Measurements from ENCODE around the gene PLRG1. TPM values are rescaled to one million over a fixed set of nuclear protein-coding genes. Genes with fewer than 3 reads are reported as not detected.

The PLRG1 gene
- total and polyA plus RNA-seq, 4 donors: 47.0 to 62.6 (median 60.6) TPM

DNA sequence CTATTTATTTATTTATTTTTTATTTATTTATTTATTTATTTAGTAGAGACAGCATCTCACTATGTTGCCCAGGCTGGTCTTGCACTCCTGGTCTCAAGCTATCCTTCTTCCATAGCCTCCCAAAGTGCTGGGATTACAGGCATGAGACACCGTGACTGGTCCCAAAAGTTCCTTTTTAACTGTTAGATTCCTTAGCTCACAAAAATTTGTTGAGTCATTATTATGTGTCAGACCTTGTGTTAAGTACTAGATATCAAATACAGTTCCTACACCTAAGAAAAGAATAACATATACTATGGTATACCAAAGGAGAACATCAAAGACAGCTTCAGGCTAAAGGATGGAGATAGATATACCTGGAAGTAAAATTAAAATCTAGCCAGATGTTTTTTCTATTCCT, 28.7 kb upstream of the PLRG1 start:
- H3K4me1 ChIP-seq (ENCODE audit: control insufficient read depth in 5 of 5, insufficient read depth in 5 of 5, low read length in 5 of 5): no peaks in the 10 kb centered on the region
- no peak for ATAC-seq (ENCODE audit: insufficient read depth, low FRiP score)
- H3K27ac ChIP-seq (ENCODE audit: low read depth in 1 of 2, low read length in 1 of 2): no peak overlapping the region
- no peak overlapping the region for H3K9ac ChIP-seq (ENCODE audit: insufficient read depth in 1 of 2, low read length in 2 of 2)
- H3K4me3 ChIP-seq: no peak overlapping the region
- no peak for TF ChIP-seq CTCF (IDR thresholded peaks at IDR 0.05; ENCODE audit: control extremely low read depth, extremely low read depth)
- no peaks in the 10 kb centered on the region for H3K9me3 ChIP-seq (ENCODE audit: control insufficient read depth in 4 of 4, insufficient read depth in 3 of 4, low read length in 3 of 4)
- no peaks in the 10 kb centered on the region for H3K27me3 ChIP-seq (ENCODE audit: control insufficient read depth in 3 of 3, insufficient read depth in 3 of 3, low read length in 2 of 3)
- H3K36me3 ChIP-seq (ENCODE audit: control insufficient read depth in 4 of 4, insufficient read depth in 4 of 4, low read length in 4 of 4): no peaks in the 10 kb centered on the region
- no peak for DNase-seq
- 53 to 58% methylated on average over 1 of the region's 1 CpG for WGBS, 2 donors

GRCh38 chr4:154577324-154577723, 27.1 kb upstream of the PLRG1 start:
- no peak for ATAC-seq (ENCODE audit: insufficient read depth, low FRiP score)
- H3K9me3 ChIP-seq (ENCODE audit: control insufficient read depth in 4 of 4, insufficient read depth in 3 of 4, low read length in 3 of 4): no peaks in the 10 kb centered on the region

DNA sequence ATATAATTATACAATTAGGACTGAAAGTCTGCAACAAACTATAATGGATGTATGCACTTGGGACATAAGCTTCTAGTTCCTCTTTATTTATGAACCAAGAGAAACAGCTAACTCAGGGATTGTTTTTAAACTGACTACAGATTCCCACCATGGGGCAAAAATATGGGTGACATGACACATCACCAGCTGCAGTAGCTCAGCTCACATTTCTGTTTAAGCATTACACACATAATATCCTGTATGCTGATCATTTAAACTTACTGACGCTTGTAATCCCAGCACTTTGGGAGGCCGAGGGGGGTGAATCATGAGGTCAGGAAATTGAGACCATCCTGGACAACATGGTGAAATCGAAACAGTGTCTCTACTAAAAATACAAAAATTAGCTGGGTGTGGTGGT, 24.1 kb upstream of the PLRG1 start:
- no peaks in the 10 kb centered on the region for H3K9me3 ChIP-seq (ENCODE audit: control insufficient read depth in 4 of 4, insufficient read depth in 3 of 4, low read length in 3 of 4)
- H3K36me3 ChIP-seq (ENCODE audit: control insufficient read depth in 4 of 4, insufficient read depth in 4 of 4, low read length in 4 of 4): no peaks in the 10 kb centered on the region
- no peak for TF ChIP-seq CTCF (IDR thresholded peaks at IDR 0.05; ENCODE audit: control extremely low read depth, extremely low read depth)
- WGBS, 2 donors: 75 to 77% methylated on average over 3 of the region's 3 CpGs
- no peak for ATAC-seq (ENCODE audit: insufficient read depth, low FRiP score)
- no peak overlapping the region for H3K9ac ChIP-seq (ENCODE audit: insufficient read depth in 1 of 2, low read length in 2 of 2)
- H3K4me1 ChIP-seq (ENCODE audit: control insufficient read depth in 5 of 5, insufficient read depth in 5 of 5, low read length in 5 of 5): no peaks in the 10 kb centered on the region
- no peak overlapping the region for H3K27ac ChIP-seq (ENCODE audit: low read depth in 1 of 2, low read length in 1 of 2)
- no peaks in the 10 kb centered on the region for H3K27me3 ChIP-seq (ENCODE audit: control insufficient read depth in 3 of 3, insufficient read depth in 3 of 3, low read length in 2 of 3)
- DNase-seq: peak; percentile 11 to 51 (median 20)
- H3K4me3 ChIP-seq: no peak overlapping the region

More at GRCh38 chr4:154577324-154577723, 27.1 kb upstream of the PLRG1 start:
- Histone ChIP-seq H3K36me3 (ENCODE audit: control insufficient read depth in 4 of 4, insufficient read depth in 4 of 4, low read length in 4 of 4) (no peaks in the 10 kb centered on the region), H3K9ac (ENCODE audit: insufficient read depth in 1 of 2, low read length in 2 of 2) (no peak overlapping the region), H3K4me1 (ENCODE audit: control insufficient read depth in 5 of 5, insufficient read depth in 5 of 5, low read length in 5 of 5) (no peaks in the 10 kb centered on the region), H3K27ac (ENCODE audit: low read depth in 1 of 2, low read length in 1 of 2) (no peak overlapping the region), H3K27me3 (ENCODE audit: control insufficient read depth in 3 of 3, insufficient read depth in 3 of 3, low read length in 2 of 3) (no peaks in the 10 kb centered on the region), H3K4me3 (no peak overlapping the region)
- WGBS, 2 donors: 71 to 81% methylated on average over 2 of the region's 2 CpGs
- TF ChIP-seq CTCF (IDR thresholded peaks at IDR 0.05; ENCODE audit: control extremely low read depth, extremely low read depth): no peak
- DNase-seq: no peak

- Histone ChIP-seq H3K36me3 (ENCODE audit: control insufficient read depth in 4 of 4, insufficient read depth in 4 of 4, low read length in 4 of 4) (no peaks in the 10 kb centered on the region), H3K9ac (ENCODE audit: insufficient read depth in 1 of 2, low read length in 2 of 2) (no peak overlapping the region), H3K27ac (ENCODE audit: low read depth in 1 of 2, low read length in 1 of 2) (no peak overlapping the region), H3K4me1 (ENCODE audit: control insufficient read depth in 5 of 5, insufficient read depth in 5 of 5, low read length in 5 of 5) (no peaks in the 10 kb centered on the region), H3K9me3 (ENCODE audit: control insufficient read depth in 4 of 4, insufficient read depth in 3 of 4, low read length in 3 of 4) (no peaks in the 10 kb centered on the region), H3K27me3 (ENCODE audit: control insufficient read depth in 3 of 3, insufficient read depth in 3 of 3, low read length in 2 of 3) (no peaks in the 10 kb centered on the region), H3K4me3 (no peak overlapping the region)
- TF ChIP-seq CTCF (IDR thresholded peaks at IDR 0.05; ENCODE audit: control extremely low read depth, extremely low read depth): no peak
- ATAC-seq (ENCODE audit: insufficient read depth, low FRiP score) (no peak), DNase-seq (no peak)
- 75 to 92% methylated on average over 5 of the region's 5 CpGs for WGBS, 2 donors
Observed at GRCh38 chr4:154573190-154573870, 23.1 kb upstream of the PLRG1 start.

All from lung (tissue), 12 donors.